ENCODE data around the gene TNRC6B. TPM values are rescaled to one million over a fixed set of nuclear protein-coding genes. Genes with fewer than 3 reads are reported as not detected.
"Not testable (repeated sequence)": the region's sequence is repeated elsewhere in the genome, so short reads cannot be mapped to it uniquely, and the experiment has no call there.

TNRC6B gene
- polyA plus RNA-seq, 1 donor (not counting 4 experiments of a cell fraction or from before 2014, with no cell fraction given) = 5.6 TPM

- dilution Hi-C loops (cut with MboI; ENCODE audit: extremely low pct_ligation_motif_present, low sequenced_read_pairs) = no loop called here
- FAIRE-seq (peak; percentile 94), DNase-seq (ENCODE audit: low read depth, low spot score) (no peak)
- Histone ChIP-seq H3K9me3 (ENCODE audit: control insufficient read depth, low read depth, low read length) (no peaks in the 10 kb centered on the region), H4K20me1 (ENCODE audit: control insufficient read depth, extremely low read depth, insufficient read depth, low read length) (no peaks in the 10 kb centered on the region), H3K79me2 (ENCODE audit: control insufficient read depth, insufficient read depth, low read length) (peaks cover 44% of the 10 kb centered on the region), H3K9me1 (ENCODE audit: control insufficient read depth, extremely low read depth, insufficient read depth, low read length) (peaks cover 4% of the 10 kb centered on the region), H3K27me3 (ENCODE audit: control insufficient read depth, extremely low read depth, insufficient read depth, low read length) (no peaks in the 10 kb centered on the region), H3K36me3 (ENCODE audit: control insufficient read depth in 2 of 2, extremely low read depth in 1 of 2, insufficient read depth in 2 of 2, low read length in 2 of 2) (no peaks in the 10 kb centered on the region), H3K4me2 (ENCODE audit: control insufficient read depth, extremely low read depth, insufficient read depth, low read depth, low read length) (peak overlapping the region; percentile 78), H2AFZ (ENCODE audit: control insufficient read depth, low read length) (peak overlapping the region; percentile 83), H3K9ac (ENCODE audit: control insufficient read depth, extremely low read depth, insufficient read depth, low read length) (peak overlapping the region; percentile 57), H3K4me1 (ENCODE audit: control insufficient read depth, extremely low read depth, insufficient read depth, low read length) (peaks cover 30% of the 10 kb centered on the region), H3K4me3 (ENCODE audit: control insufficient read depth in 2 of 3, extremely low read depth in 1 of 3, insufficient read depth in 2 of 3, low read depth in 1 of 3, low read length in 3 of 3) (peak overlapping the region in 2 of 3 experiments; percentile 48 to 56), H3K27ac (ENCODE audit: control insufficient read depth, insufficient read depth, low read length) (peak overlapping the region; percentile 70)
- TF ChIP-seq EZH2 (IDR thresholded peaks at IDR 0.05; ENCODE audit: low read length) = no peak
- no peak for TF ChIP-seq CTCF (optimal IDR thresholded peaks at IDR 0.05 in 1 of 3, IDR thresholded peaks at IDR 0.05 in 1 of 3, conservative IDR thresholded peaks at IDR 0.05 in 1 of 3; ENCODE audit: extremely low read depth in 1 of 3, insufficient read depth in 2 of 3, low read length in 3 of 3)
These were observed 42.8 kb downstream of the TNRC6B start for GRCh38 chr22:40220316-40221054.

GRCh38 chr22:40221055-40221414 lies 43.3 kb downstream of the TNRC6B start:
- no peaks in the 10 kb centered on the region for H3K36me3 ChIP-seq (ENCODE audit: control insufficient read depth in 2 of 2, extremely low read depth in 1 of 2, insufficient read depth in 2 of 2, low read length in 2 of 2)
- DNase-seq (ENCODE audit: low read depth, low spot score) (no peak), FAIRE-seq (no peak)
- H3K9me3 ChIP-seq (ENCODE audit: control insufficient read depth, low read depth, low read length) = no peaks in the 10 kb centered on the region
- H3K4me3 ChIP-seq (ENCODE audit: control insufficient read depth in 2 of 3, extremely low read depth in 1 of 3, insufficient read depth in 2 of 3, low read depth in 1 of 3, low read length in 3 of 3) = peak overlapping the region in 2 of 3 experiments; percentile 48 to 56
- no peak for TF ChIP-seq CTCF (optimal IDR thresholded peaks at IDR 0.05 in 1 of 3, IDR thresholded peaks at IDR 0.05 in 1 of 3, conservative IDR thresholded peaks at IDR 0.05 in 1 of 3; ENCODE audit: extremely low read depth in 1 of 3, insufficient read depth in 2 of 3, low read length in 3 of 3)
- TF ChIP-seq EZH2 (IDR thresholded peaks at IDR 0.05; ENCODE audit: low read length) = no peak
- no peaks in the 10 kb centered on the region for H4K20me1 ChIP-seq (ENCODE audit: control insufficient read depth, extremely low read depth, insufficient read depth, low read length)
- peak overlapping the region; percentile 78 for H3K4me2 ChIP-seq (ENCODE audit: control insufficient read depth, extremely low read depth, insufficient read depth, low read depth, low read length)
- peaks cover 43% of the 10 kb centered on the region for H3K79me2 ChIP-seq (ENCODE audit: control insufficient read depth, insufficient read depth, low read length)
- H3K27me3 ChIP-seq (ENCODE audit: control insufficient read depth, extremely low read depth, insufficient read depth, low read length) = no peaks in the 10 kb centered on the region
- peak overlapping the region; percentile 70 for H3K27ac ChIP-seq (ENCODE audit: control insufficient read depth, insufficient read depth, low read length)
- dilution Hi-C loops (cut with MboI; ENCODE audit: extremely low pct_ligation_motif_present, low sequenced_read_pairs) = no loop called here
- H3K9me1 ChIP-seq (ENCODE audit: control insufficient read depth, extremely low read depth, insufficient read depth, low read length) = peaks cover 4% of the 10 kb centered on the region
- H3K9ac ChIP-seq (ENCODE audit: control insufficient read depth, extremely low read depth, insufficient read depth, low read length) = peak overlapping the region; percentile 57
- H3K4me1 ChIP-seq (ENCODE audit: control insufficient read depth, extremely low read depth, insufficient read depth, low read length) = peaks cover 30% of the 10 kb centered on the region
- peak overlapping the region; percentile 83 for H2AFZ ChIP-seq (ENCODE audit: control insufficient read depth, low read length)

GRCh38 chr22:40222979-40223378 lies 45.3 kb downstream of the TNRC6B start:
- H3K9ac ChIP-seq (ENCODE audit: control insufficient read depth, extremely low read depth, insufficient read depth, low read length); H3K9me1 ChIP-seq (ENCODE audit: control insufficient read depth, extremely low read depth, insufficient read depth, low read length); H3K36me3 ChIP-seq (ENCODE audit: control insufficient read depth in 2 of 2, extremely low read depth in 1 of 2, insufficient read depth in 2 of 2, low read length in 2 of 2); H2AFZ ChIP-seq (ENCODE audit: control insufficient read depth, low read length); H3K27me3 ChIP-seq (ENCODE audit: control insufficient read depth, extremely low read depth, insufficient read depth, low read length); H3K4me2 ChIP-seq (ENCODE audit: control insufficient read depth, extremely low read depth, insufficient read depth, low read depth, low read length); FAIRE-seq; DNase-seq (ENCODE audit: low read depth, low spot score); H4K20me1 ChIP-seq (ENCODE audit: control insufficient read depth, extremely low read depth, insufficient read depth, low read length); H3K27ac ChIP-seq (ENCODE audit: control insufficient read depth, insufficient read depth, low read length); dilution Hi-C loops (cut with MboI; ENCODE audit: extremely low pct_ligation_motif_present, low sequenced_read_pairs); H3K4me3 ChIP-seq (ENCODE audit: control insufficient read depth in 2 of 3, extremely low read depth in 1 of 3, insufficient read depth in 2 of 3, low read depth in 1 of 3, low read length in 3 of 3); H3K9me3 ChIP-seq (ENCODE audit: control insufficient read depth, low read depth, low read length): not testable (repeated sequence)
- H3K79me2 ChIP-seq (ENCODE audit: control insufficient read depth, insufficient read depth, low read length) = peaks cover 45% of the 10 kb centered on the region
- peaks cover 30% of the 10 kb centered on the region for H3K4me1 ChIP-seq (ENCODE audit: control insufficient read depth, extremely low read depth, insufficient read depth, low read length)

Data from keratinocyte (primary cell).